Sigmoid colon (tissue), 4 donors: Measurements from ENCODE around the gene ST7L.
"Not testable (repeated sequence)": the region's sequence is repeated elsewhere in the genome, so short reads cannot be mapped to it uniquely, and the experiment has no call there.

Experiments
- CTCF ChIP-seq, 4 experiments: fragments of 450-650 bp in 3 of 4; fragments of 200-600 bp in 1 of 4; IDR thresholded peaks; one replicate each; pipeline ENCODE4 v1.5.1; 2016 to 2019; ENCODE audit warnings: antibody characterized with exemption in 4 of 4, mild to moderate bottlenecking in 3 of 4, moderate library complexity in 2 of 4
- EP300 ChIP-seq, 4 donors: sonication (generic); formaldehyde crosslinking; IDR thresholded peaks; one replicate each; pipeline ENCODE4 v1.6.1; 2017; ENCODE audit warnings: antibody characterized with exemption in 4 of 4
- POLR2A ChIP-seq, 2 donors: fragments of 450-650 bp; IDR thresholded peaks; one replicate each; pipeline ENCODE4 v1.6.1; 2016; ENCODE audit warnings: antibody characterized with exemption in 2 of 2, mild to moderate bottlenecking in 2 of 2, moderate library complexity in 2 of 2

DNA sequence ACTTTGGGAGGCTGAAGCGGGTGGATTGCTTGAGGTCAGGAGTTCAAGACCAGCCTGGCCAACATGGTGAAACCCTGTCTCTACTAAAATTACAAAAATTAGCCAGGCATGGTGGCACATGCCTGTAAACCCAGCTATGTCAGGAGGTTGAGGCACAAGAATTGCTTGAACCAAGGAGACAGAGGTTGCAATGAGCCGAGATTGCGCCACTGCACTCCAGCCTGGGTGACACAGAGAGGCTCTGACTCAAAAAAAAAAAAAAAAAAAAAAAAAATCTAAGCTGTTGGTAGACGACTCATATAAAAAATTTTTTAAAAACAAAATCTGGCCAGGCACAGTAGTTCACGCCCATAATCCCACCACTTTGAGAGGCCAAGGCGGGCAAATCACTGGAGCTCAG lies 131.3 kb downstream of the ST7L start:
- TF ChIP-seq POLR2A, CTCF, EP300 (IDR thresholded peaks at IDR 0.05): not testable (repeated sequence)
